Globus pallidus (tissue), 1 donor: Measurements from ENCODE around the gene EIF4B.

Source experiments
- DNase-seq: peaks from one replicate; pipeline ENCODE4 v3.0.0-alpha.2; 2015; ENCODE audit warnings: low spot score

Gene EIF4B

DNA sequence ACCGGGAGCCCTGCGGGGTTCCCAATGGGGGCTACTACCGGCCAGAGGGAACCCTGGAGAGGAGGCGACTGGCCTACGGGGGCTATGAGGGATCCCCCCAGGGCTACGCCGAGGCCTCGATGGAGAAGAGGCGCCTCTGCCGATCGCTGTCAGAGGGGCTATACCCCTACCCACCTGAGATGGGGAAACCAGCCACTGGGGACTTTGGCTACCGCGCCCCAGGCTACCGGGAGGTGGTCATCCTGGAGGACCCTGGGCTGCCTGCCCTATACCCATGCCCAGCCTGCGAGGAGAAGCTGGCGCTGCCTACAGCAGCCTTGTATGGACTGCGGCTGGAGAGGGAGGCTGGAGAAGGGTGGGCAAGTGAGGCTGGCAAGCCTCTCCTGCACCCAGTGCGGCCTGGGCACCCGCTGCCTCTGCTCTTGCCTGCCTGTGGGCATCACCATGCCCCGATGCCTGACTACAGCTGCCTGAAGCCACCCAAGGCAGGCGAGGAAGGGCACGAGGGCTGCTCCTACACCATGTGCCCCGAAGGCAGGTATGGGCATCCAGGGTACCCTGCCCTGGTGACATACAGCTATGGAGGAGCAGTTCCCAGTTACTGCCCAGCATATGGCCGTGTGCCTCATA lies 53.3 kb downstream of the EIF4B start:
- DNase-seq, result no peak

DNA sequence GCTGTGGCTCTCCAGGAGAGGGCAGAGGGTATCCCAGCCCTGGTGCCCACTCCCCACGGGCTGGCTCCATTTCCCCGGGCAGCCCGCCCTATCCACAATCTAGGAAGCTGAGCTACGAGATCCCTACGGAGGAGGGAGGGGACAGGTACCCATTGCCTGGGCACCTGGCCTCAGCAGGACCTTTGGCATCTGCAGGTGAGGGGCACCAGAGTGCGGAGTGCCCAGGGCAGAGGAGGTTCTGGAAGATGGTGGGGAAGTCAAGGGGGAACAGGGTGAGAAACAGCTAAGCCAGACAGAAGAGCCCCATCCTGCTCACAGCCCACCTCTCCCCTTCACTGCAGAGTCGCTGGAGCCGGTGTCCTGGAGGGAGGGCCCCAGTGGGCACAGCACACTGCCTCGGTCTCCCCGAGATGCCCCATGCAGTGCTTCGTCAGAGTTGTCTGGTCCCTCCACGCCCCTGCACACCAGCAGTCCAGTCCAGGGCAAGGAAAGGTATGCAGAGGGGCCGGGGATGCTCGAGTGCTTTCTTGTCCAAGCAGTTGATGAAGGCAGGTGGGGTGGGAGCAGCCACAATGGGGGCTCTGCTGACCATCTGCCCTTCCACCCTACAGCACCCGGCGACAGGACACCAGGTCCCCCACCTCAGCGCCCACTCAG lies 53.9 kb downstream of the EIF4B start:
- no peak for DNase-seq

DNA sequence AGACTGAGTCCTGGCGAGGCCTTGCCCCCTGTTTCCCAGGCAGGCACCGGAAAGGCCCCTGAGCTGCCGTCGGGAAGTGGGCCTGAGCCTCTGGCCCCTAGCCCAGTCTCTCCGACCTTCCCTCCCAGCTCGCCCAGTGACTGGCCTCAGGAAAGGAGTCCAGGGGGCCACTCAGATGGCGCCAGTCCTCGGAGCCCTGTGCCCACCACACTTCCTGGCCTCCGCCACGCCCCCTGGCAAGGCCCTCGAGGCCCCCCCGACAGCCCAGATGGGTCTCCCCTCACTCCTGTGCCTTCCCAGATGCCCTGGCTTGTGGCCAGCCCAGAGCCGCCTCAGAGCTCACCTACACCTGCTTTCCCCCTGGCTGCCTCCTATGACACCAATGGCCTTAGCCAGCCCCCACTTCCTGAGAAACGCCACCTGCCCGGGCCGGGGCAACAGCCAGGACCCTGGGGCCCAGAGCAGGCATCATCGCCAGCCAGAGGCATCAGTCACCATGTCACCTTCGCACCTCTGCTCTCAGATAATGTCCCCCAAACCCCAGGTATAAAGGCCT lies 54.5 kb downstream of the EIF4B start:
- DNase-seq, result no peak

DNA sequence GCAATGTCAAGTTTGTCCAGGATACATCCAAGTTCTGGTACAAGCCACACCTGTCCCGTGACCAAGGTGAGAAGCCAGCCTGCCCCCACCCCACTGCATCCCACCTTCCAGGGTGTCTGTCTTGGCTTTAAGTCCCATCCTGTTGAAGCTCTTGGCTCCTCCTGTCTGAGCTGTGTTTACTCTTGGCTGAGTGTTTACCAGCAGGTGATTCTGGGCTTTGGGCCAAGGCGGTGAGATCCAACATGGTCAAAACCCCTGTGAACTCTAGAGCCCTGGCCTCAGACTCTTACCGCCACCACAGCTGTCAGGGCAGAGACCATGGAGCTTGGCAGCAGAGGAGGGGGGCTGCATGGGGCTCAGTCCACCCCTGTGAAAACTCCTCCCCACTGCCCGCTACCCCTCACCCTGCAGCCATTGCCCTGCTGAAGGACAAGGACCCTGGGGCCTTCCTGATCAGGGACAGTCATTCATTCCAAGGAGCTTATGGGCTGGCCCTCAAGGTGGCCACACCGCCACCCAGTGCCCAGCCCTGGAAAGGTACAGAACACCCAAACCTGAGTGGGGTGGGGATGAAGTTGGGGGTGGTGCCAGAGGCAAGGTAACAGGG lies 55.3 kb downstream of the EIF4B start:
- no peak for DNase-seq

DNA sequence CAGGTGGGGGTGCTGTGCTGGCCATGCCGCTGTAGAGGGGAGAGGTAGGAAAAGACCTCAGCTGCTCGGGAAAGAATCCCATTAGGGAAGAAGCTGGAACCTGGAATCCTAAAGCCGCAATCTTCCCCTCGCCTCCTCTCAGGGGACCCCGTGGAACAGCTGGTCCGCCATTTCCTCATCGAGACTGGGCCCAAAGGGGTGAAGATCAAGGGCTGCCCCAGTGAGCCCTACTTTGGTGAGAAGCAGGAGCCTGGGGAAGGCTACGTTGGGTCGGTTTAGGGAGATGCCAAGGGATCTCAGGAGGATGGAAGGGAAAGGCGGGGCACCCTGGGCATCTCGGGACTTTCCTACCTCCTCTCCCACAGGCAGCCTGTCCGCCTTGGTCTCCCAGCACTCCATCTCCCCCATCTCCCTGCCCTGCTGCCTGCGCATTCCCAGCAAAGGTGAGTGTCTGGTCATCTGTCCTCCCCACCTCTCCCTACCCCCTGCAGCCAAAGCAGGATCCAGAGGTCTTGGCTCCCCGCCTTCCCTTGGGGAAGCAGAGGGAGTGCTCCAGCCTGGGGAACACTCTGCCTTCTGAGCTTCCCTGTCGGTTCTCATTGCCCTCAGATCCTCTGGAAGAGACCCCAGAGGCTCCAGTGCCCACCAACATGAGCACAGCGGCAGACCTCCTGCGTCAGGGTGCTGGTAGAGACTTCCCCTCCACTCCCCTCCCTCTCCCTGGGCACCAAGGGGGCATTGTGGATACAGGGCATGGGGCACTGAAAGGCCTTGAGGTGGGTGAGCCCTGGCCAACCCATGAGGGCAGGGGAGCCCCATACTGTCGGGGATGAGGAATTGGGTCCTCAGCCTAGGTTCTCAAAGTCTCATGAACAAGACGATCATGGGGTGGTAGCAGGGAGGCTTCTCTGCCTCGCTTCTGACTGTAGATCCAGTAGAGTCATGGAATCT lies 56.0 kb downstream of the EIF4B start:
- DNase-seq, result no peak

DNA sequence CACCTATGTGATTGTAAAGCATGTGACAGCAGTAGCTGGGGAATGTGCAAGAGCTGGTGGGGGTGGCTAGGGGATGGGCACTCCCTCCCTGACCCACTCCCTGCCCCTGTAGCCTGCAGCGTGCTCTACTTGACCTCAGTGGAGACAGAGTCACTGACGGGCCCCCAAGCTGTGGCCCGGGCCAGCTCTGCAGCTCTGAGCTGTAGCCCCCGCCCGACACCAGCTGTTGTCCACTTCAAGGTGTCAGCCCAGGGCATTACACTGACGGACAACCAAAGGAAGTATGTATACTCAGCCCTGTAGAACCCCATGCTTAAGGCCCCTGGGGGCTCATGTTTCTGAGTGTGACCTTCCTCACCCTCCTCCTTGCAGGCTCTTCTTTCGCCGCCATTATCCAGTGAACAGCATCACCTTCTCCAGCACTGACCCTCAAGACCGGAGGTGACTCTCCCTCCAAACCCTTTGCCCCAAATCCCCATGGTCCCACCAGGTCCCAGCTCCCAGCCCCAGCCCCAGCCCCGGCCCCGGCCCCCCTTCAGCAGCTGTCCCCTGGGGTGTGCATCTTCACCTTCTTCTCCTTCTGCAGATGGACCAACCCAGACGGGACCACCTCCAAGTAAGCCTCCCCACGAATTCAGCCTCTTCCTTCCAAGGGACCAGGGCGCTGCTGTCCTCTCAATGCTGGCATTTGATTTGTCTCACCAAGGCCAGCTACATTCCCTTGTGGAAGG lies 56.9 kb downstream of the EIF4B start:
- no peak for DNase-seq

DNA sequence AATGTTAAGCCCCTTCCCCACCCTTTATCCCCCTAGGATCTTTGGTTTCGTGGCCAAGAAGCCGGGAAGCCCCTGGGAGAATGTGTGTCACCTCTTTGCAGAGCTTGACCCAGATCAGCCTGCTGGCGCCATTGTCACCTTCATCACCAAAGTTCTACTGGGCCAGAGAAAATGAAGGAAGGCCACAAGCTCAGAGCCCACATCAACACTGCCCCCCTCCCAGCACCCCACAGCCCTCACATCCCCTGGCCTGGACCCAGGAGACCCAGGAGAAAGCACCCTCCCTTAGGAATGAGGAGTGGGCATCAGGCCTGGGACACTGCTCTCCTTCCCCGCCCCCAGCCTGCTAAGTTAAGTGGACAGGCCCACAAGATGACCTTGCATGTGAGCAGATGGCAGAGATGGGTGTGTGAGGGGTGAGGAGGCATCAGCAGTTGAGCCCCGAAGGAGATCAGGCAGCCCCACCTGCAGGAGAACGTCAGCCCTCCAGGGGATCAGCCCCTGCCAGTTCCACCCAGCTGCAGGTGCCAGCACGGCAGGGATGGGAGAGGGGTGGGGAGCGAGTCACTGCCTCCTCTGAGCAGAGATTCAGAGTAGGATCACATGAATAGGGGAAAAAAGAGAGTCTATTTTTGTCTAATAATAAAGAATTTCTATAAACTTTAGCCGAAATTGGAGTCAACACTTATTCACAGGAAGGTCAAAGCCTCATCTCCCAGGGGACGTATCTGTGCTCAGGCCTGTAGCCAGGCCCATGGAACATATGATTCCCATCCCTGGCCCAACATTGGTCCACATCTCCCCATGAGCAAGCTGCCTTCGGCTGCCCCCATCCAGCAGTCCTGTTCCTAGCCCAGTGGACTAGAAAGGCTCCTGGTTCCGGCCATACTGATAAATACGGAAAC lies 57.7 kb downstream of the EIF4B start:
- no peak for DNase-seq

DNA sequence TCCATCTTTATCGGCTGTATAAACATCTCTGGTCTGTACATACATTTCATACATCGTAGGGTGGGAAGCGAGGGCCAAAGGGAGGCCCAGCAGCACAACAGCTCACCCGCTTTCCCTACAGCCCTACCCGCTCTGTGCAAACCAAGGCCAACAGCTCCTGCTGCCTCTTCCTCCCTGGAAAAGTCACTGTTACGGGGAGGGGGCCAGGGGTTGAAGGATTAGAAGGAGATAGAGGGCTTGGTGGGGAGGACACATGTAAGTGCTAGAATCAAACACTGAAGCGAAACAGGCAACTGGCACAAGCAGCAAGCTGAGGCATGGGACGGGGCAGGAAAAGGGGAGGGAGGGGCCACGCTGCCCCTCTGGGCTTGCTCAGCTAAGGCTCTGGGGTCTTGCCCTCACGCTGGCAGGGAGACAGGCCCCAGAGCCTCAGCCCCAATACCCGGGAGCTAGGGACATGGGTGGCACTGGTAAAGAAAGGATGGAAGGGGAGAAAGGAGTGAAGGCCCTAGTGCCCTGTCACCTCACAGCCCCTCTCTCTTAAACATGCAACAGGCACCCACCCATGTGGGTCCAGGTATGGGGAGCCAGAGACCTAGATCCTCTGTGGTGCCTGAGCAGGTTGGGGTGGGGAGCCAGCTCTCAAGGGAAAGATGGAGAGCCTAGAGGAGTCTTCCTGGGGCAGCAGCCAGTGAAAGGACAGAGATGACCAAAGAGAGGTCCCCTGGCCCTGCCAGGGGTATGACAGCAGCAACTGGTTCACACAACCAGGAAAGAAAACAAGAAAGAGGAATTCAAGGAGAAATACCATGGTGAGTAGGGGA lies 58.6 kb downstream of the EIF4B start:
- DNase-seq, result no peak

DNA sequence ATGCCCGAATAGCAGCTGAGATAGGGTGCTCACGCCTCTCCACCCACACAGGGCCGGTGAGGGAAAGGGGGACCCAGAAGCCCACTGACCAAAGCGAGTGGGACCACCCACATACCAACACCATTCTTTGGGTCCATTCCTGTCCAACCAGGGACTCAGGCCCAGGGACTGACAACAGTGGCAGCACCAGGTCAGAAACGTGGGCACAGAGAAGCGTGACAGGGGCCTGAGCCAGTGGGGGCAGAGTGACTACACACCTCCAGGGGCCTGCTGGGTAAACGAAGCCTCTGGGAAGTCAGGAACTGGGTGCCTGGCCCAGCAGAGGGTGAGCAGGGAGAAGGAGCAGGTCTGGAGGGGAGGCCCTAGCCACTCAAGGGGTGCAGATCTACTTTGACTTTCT lies 59.2 kb downstream of the EIF4B start:
- no peak for DNase-seq

DNA sequence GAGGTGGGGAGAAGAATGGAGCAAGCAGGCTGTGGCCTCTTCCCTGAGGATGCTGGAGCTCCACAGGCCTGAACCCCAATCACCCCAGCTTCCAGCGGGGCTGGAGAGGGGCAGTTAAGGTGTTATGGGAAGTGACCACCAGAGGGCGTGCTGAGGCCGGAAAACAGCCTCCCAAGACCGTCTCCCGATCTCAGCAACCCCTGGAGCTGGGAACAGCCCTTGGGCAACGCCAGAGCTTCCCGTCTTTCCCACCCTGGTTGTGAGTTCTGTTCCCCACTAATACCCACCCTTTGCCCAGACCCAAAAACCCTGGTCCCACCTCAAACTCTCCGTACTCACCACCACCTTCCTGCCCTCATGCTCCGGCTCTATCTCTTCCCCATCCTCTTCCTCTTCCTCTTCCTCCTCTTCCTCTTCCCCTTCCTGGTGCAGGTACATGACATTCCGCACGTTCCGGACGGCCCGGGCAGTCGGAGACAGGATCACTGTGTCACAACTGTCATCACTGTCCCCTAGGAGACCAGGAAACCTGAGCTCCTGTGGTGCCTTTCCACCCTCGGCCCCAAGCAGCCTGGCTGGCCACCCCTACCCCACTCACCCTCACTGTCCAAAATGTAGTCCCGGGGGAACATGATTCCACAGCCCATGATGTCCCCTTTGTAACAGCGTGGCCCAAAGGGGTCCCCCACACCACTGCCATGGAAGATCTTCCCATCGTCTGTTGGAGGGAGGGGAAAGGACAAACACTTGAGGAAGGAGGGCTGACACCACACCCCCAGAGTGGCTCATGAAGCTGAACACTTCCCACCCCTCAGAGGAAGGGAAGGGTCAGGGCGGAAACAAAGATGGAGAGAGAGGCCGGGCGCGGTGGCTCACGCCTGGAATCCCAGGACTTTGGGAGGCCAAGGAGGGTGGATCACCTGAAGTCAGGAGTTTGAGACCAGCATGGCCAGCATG lies 60.0 kb downstream of the EIF4B start:
- DNase-seq, result peak; percentile 68

DNA sequence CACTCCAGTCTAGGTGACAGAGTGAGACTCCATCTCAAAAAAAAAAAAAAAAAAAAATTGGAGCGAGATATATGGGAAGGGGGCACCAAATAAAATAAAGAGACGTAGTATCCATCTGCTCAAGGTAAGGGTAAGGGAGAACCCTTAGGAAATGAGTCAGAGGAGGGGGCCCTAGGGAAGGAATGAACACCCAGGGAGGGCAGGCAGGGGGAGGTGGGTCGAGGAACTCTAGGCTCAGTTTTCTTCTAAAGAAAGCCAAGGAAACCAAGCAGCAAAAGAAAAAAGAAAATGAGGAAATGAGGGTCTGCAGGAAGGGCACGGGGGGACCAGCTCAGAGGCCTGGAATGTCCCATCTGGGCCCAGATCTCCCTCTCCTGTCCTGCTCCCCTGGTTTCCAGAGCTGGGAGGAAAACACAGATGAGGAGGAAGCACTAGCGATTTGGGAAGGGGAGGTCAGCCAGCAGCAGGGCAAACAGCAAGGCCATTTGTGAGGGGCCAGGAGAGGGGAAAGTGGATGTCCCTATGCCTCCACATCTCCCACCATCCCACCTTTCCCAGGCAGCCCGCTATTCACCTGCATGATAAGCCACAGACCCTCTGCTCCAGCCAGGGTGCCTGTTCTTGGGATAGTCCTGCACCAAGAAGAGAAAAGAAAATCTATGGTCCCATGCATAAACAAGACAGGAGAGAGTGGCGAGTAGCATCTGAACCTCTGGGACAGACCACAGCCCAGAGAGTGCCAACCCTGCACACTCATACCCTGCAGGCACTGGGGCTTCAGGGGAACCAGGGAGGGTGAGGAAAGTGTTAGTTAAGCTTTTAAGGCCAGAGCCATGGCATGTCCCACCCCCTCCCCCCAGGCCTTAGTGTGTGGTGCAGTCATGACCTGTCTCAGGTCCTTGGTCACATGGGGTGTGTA lies 61.1 kb downstream of the EIF4B start:
- no peak for DNase-seq

DNA sequence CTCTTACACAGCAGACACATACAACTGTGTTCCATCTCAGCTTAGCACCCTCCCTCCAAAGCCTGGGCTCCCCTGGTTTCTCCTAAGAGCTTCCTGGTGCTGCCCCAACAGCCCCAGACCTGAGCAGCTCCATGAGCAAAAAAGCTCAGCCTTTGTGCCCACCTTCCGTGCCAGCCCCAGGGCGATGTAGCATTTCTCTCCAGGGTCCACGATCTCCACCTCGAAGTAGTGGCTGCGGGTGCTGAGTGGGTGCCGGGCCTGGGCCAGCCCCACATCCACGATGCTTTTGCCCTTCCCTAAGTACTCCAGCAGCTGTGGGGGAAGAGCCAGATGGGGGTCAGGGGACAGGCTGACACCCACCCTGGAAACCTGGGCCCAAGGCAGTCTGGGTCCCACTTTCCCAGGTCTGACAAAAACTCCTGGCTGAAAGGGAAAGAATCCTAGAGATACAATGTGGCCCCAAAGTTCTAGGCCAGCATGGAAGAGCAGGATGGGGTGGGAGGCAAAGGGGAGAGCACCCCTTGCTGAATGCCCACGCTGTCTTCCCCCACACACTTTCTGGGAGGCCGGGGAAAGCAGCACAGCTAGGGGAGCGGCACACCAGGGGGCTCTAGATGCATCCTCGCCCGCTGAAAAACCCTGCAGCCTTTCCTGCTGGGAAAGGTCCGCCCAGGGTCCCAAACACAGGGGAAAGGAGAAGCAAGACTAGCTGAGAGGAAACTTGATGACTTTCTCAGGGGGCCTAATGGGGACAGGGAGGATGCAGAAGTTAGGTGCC lies 61.9 kb downstream of the EIF4B start:
- no peak for DNase-seq

DNA sequence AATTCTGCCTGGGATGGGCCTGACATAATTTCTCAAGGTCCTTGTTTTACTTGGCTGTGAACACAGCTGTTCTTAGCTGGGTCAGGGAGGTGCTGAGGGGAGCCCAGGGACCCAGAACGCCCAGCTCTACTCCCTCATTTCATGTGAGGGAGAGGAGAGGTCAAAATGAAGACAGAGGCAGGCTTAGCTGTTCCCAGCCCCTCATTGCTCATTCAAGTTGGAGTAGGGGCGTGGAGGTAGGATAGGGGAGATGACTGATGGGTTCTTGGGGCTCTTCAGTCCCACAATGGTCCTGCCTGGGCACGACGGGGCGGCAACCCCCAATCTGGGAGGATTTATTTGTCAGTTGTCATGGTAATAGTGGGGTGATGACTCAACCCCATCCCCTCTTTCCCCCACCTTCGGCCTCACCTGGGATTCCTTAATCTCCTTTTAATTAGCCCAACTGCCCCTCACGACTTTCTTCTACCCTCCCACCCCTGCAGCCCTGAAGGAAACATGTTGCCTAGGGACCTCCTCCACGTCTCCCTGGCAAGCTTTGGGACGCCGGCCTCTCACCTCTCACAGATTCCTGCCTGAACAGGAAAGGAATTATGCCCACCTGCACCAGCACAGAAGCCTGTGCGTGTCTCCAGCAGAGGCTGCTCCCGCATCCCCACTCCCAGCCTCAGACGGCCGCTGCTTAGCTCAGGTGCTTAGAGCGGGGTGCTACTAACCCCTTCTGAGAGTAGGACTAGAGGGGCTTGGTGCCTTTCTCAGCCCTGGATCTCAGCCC lies 62.7 kb downstream of the EIF4B start:
- no peak for DNase-seq

DNA sequence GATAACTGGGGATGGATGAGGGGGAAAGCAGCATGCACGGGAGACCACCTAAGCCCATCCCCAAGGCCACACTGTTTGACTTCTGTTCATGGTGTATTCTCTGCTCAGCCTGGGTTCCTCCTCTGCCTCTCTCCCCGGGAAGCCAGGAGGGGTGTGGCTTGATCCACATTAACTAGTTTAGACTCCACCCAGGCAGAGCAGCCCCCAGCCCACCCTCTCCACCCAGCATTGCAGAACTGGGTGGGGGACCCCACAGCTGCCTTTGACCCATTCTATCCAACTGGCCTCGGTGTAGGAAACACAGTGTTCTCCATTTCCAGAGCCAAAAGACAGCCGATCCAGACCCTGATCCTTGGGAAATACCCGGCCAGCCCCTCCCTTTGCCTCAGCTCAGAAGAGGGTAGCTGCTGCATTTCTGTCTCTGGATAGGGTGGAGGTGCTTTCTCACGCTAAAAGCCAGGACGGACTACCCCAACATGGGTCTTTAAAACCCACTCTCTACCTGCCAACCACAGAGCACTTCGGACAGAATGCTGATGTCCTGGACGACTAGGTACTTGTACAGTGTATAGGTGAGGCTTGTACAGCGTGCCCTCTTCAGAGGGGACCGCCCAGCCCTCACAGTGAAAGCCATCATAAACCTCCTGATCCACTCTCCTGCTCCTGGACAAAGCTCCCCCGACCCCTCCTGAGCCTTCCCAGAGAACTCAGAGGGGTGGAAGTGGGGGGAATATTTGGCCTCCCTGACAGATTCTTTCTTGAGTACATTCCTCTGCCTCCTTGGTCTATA lies 63.6 kb downstream of the EIF4B start:
- DNase-seq, result no peak
